Heart right ventricle (tissue), 16 donors: Measurements from ENCODE around the gene PHF19. TPM values are rescaled to one million over a fixed set of nuclear protein-coding genes. Genes with fewer than 3 reads are reported as not detected.

Source experiments
- ATAC-seq, 8 donors: fragments of 200-7000 bp; cut with Tn5 transposase; one replicate each; pipeline ENCODE4 v1.9.1; 2020; ENCODE audit warnings: mild to moderate bottlenecking in 8 of 8, moderate library complexity in 8 of 8, moderate number of reproducible peaks in 1 of 8
- DNase-seq, 2 donors: peaks; one replicate each; pipeline ENCODE4 v3.0.0-alpha.2; 2020
- H3K27ac ChIP-seq, 10 donors: fragments of 200-600 bp; sonication (generic) in 2 of 10; one replicate each; pipeline versions ENCODE4 v1.5.0 to v1.8.0; 2020 to 2022; ENCODE audit warnings: mild to moderate bottlenecking in 3 of 10
- H3K27me3 ChIP-seq, 7 donors: fragments of 200-600 bp; one replicate each; pipeline ENCODE4 v1.8.0; 2021 to 2022; ENCODE audit warnings: mild to moderate bottlenecking in 2 of 7
- H3K36me3 ChIP-seq, 9 donors: fragments of 200-600 bp; sonication (generic) in 1 of 9; one replicate each; pipeline versions ENCODE4 v1.5.0 to v1.8.0; 2020 to 2022; ENCODE audit warnings: mild to moderate bottlenecking in 2 of 9
- H3K4me1 ChIP-seq, 9 donors: fragments of 200-600 bp; sonication (generic) in 1 of 9; one replicate each; pipeline versions ENCODE4 v1.5.0 to v1.8.0; 2020 to 2022; ENCODE audit warnings: mild to moderate bottlenecking in 4 of 9
- H3K4me3 ChIP-seq, 10 donors: fragments of 200-600 bp; sonication (generic) in 2 of 10; one replicate each; pipeline versions ENCODE4 v1.5.0 to v1.8.0; 2020 to 2022; ENCODE audit warnings: mild to moderate bottlenecking in 7 of 10, moderate library complexity in 2 of 10
- H3K9me3 ChIP-seq, 11 donors: fragments of 200-600 bp in 10 of 11; sonication (generic) in 2 of 11; one replicate each; pipeline versions ENCODE4 v1.5.0 to v1.8.0; 2013 to 2022; ENCODE audit warnings: mild to moderate bottlenecking in 2 of 11, control low read depth in 1 of 11, moderate library complexity in 1 of 11
- CTCF ChIP-seq, 9 donors: fragments of 200-600 bp; sonication (generic) in 2 of 9; IDR thresholded peaks; one replicate each; pipeline versions ENCODE4 v1.5.0 to v1.8.0; 2021 to 2022; ENCODE audit warnings: antibody characterized with exemption in 9 of 9, mild to moderate bottlenecking in 5 of 9, moderate library complexity in 1 of 9
- WGBS, 2 donors: extraction: QIAGEN DNeasy Blood & Tissue Kit; methylation state at CpG; one replicate each; pipeline ENCODE4 v1.1.7; 2013; ENCODE audit warnings: inconsistent platforms in 1 of 2; 5-methylcytosine and 5-hydroxymethylcytosine counted together
- intact Hi-C, 10 donors: fragments of 100-400 bp; cut with DNase I; formaldehyde crosslinking; loops; one replicate each; pipeline versions ENCODE4 v1.11.1 to v1.14.2; 2022
- polyA plus RNA-seq, 2 donors: library from polyadenylated mRNA; stranded (reverse); fragments of 200-250 nt; gene quantifications; one replicate each; pipeline ENCODE4 v1.2.3, GENCODE V29; 2013
- total RNA-seq, 10 donors: library from RNA; stranded (reverse); fragmentation: NEBNext Ultra II Directional in 3 of 10; extraction: Animal tissue kit (Norgen Biotek cat#: 25700) in 3 of 10; gene quantifications; one replicate each; pipeline versions ENCODE4 v1.2.1 to v1.2.4, GENCODE V29; 2021 to 2023
- donor health status: Arrhythmogenic right ventricular cardiomyopathy.
- donor health status: ischemic (EF 13 %, LVEDD 7.1; RV severe dilation, severe dysfunction).
- donor health status: healthy with polysubstance abuse.
- donor health status: DM: no; HTN: yes; CAD: no.
- donor health status: DM: no; HTN: no; CAD: no.
- donor health status: ischemic (EF 25% LVEDD 6.9; RV normal size, moderate dysfunction).
- donor health status: ischemic (EF 25% LVEDD 5.7; RV mildly dilated, moderate dysfunction).
- donor health status: healthy.
- donor health status: DM: yes; HTN: yes; CAD: no.
- donor health status: Ischemic cardiomyopathy.
- donor health status: ischemic (EF 35%, LVEDD 5.7; RV mildly dilated, moderate dysfunction).
- donor health status: nonischemic (EF 11% LVEDD 7.7; RV severe dilation, severe dysfunction).
- donor health status: DM: yes; HTN: yes; CAD: no.
- donor health status: PGD.
- donor health status: ischemic (EF 29% LVEDD 5.4; RV normal size, mild dysfunction).
- donor health status: nonischemic (EF 23%, LVEDD 6.1; RV moderate dilation, normal function).

PHF19 gene
- total and polyA plus RNA-seq, 12 donors, result 9.2 to 24.0 (median 12.8) TPM

DNA sequence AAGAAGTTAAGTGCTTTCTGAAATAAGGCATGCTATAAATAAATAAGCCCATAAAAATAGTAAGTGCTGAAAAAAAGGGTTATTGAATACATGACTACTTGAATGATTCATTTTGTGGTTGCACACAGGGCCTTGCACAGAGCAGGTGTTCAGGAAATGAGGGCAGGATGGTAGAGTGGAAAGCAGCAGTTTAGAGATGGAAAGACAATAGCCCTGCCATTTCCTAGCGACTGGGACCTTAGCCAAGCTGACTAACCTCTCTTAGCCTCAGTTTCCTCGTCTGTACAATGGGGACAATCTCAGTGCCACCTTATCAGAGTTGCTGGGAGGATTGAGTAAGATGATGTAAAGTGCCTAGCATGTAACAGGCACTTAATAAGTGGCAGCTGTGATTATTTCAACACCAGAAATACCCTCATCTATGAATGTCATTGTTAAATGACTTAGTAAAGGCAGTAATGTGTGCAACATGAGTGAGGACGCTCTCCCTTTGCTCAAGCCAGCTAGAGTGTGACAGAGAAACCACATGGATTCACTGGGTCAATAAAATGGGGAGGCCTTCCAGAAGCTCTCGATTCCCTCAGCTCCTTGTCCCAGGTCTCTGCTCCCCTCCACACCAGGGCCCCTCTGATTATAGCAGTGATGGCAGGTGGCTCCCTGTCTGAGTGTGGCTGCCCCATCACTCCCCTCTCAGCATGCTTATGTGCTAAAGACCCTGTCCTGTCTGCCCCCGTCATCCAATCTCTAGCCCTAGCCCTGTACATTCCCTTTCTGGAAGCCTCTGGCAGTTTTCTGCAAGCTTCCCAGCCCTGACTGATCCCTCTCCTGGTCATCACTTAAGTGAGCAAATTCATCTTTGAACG, 16.0 kb upstream of the PHF19 start:
- 81 to 82% methylated on average over 6 of the region's 6 CpGs for WGBS, 2 donors
- DNase-seq, result no peak
- peaks cover 2 to 51% (median 13%) of the 10 kb centered on the region in 9 donors for H3K4me1 ChIP-seq
- intact Hi-C loops, result no loop called here
- peak overlapping the region in 2 of 10 donors; percentile 76 to 81 for H3K27ac ChIP-seq
- no peaks in the 10 kb centered on the region for H3K36me3 ChIP-seq
- H3K9me3 ChIP-seq, result no peaks in the 10 kb centered on the region
- H3K27me3 ChIP-seq, result no peaks in the 10 kb centered on the region
- H3K4me3 ChIP-seq, result no peak overlapping the region
- no peak for ATAC-seq
- no peak for TF ChIP-seq CTCF (IDR thresholded peaks at IDR 0.05)

DNA sequence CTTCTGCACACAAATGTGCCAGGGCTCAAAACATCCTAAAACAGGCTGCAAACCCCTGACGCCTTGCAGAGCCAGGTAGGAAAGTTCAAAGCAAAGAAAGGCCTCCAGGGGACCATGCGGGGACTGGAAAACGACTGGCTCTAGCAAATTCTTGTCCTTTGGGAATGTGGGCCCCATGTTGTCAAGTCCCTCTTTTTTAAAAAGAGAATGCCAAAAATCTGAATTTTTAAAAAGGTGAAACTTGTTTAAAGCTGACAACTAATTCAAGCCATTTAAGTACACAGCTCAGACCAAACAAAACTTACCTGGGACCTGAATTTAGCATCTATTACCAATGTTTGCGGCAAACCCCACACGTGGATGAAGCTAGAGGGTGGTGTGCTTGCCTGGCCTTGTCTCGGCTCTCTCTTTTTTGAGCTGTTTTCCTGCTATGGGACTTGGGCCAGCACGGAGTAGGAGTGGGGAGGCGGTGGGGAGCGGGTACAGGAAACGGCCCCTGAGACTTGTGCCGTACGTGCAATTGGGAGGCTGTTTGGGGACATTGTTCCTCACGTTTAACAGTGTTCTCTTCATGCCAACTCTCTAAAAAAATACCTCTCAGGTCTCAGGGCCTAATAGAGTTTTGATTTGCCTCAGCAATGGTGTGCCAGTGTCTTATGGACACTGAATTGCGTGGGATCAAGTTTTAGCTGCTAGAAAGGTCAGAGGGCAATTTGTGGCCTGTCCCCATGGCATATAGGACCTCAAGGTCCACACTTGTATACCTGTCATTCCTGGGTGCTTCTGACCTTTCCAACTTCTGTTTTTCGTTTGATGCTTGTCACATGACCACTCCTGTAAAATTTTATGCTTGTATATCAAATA, 15.1 kb upstream of the PHF19 start:
- intact Hi-C loops, result no loop called here
- Histone ChIP-seq H3K36me3 (no peaks in the 10 kb centered on the region), H3K27me3 (no peaks in the 10 kb centered on the region), H3K4me1 (peaks cover 2 to 44% (median 10%) of the 10 kb centered on the region in 9 donors), H3K27ac (peak overlapping the region in 2 of 10 donors; percentile 12 to 81), H3K4me3 (no peak overlapping the region), H3K9me3 (no peaks in the 10 kb centered on the region)
- ATAC-seq, result no peak
- DNase-seq, result no peak
- 63 to 64% methylated on average over 15 of the region's 15 CpGs for WGBS, 2 donors
- TF ChIP-seq CTCF (IDR thresholded peaks at IDR 0.05), result no peak

GRCh38 chr9:120891245-120891883, 14.4 kb upstream of the PHF19 start:
- WGBS, 2 donors, result 92 to 94% methylated on average over 10 of the region's 10 CpGs
- DNase-seq, result no peak
- Histone ChIP-seq H3K4me1 (peaks cover 0 to 39% (median 8%) of the 10 kb centered on the region in 9 donors), H3K4me3 (no peak overlapping the region), H3K27me3 (no peaks in the 10 kb centered on the region), H3K9me3 (no peaks in the 10 kb centered on the region), H3K36me3 (no peaks in the 10 kb centered on the region), H3K27ac (peak overlapping the region in 1 of 10 donors; percentile 81)
- ATAC-seq, result no peak
- intact Hi-C loops, result no loop called here
- TF ChIP-seq CTCF (IDR thresholded peaks at IDR 0.05), result no peak
